Ishikawa (cell line): Measurements from ENCODE around the gene NANOS3.

Source experiments
- CEBPB ChIP-seq: IDR thresholded peaks from 2 replicates; pipeline ENCODE4 v1.6.1; 2012
- CREB1 ChIP-seq: IDR thresholded peaks from 2 replicates; pipeline ENCODE4 v1.6.1; 2012; ENCODE audit warnings: low read depth
- EGR1 ChIP-seq: IDR thresholded peaks from 2 replicates; pipeline ENCODE4 v1.6.1; 2012
- EP300 ChIP-seq: IDR thresholded peaks from 2 replicates; pipeline ENCODE4 v1.6.1; 2012; ENCODE audit warnings: borderline replicate concordance
- FOXM1 ChIP-seq: IDR thresholded peaks from 2 replicates; pipeline ENCODE4 v1.6.1; 2012; ENCODE audit warnings: low read depth, borderline replicate concordance
- MAX ChIP-seq: IDR thresholded peaks from 2 replicates; pipeline ENCODE4 v1.6.1; 2012
- NFIC ChIP-seq: IDR thresholded peaks from 2 replicates; pipeline ENCODE4 v1.6.1; 2012
- RAD21 ChIP-seq: IDR thresholded peaks from 2 replicates; pipeline ENCODE4 v1.6.1; 2012; ENCODE audit warnings: low read depth
- REST ChIP-seq: IDR thresholded peaks from 2 replicates; pipeline ENCODE4 v1.6.1; 2012; ENCODE audit warnings: low read depth, mild to moderate bottlenecking
- TAF1 ChIP-seq: IDR thresholded peaks from 2 replicates; pipeline ENCODE4 v1.6.1; 2012; ENCODE audit warnings: low read depth, mild to moderate bottlenecking
- TCF12 ChIP-seq: IDR thresholded peaks from 2 replicates; pipeline ENCODE4 v1.6.1; 2012; ENCODE audit warnings: low read depth
- TEAD4 ChIP-seq: IDR thresholded peaks from 2 replicates; pipeline ENCODE4 v1.6.1; 2012
- USF1 ChIP-seq: IDR thresholded peaks from 2 replicates; pipeline ENCODE4 v1.6.1; 2012
- YY1 ChIP-seq: IDR thresholded peaks from 2 replicates; pipeline ENCODE4 v1.6.1; 2012; ENCODE audit warnings: low read depth
- ZBTB7A ChIP-seq: IDR thresholded peaks from 2 replicates; pipeline ENCODE4 v1.6.1; 2012; ENCODE audit warnings: low read depth

NANOS3 gene

GRCh38 chr19:13841086-13841961 is 35.6 kb upstream of the NANOS3 start:
- 0 out of 2 replicates have a peak, but pooled peaks have one; percentile 21 for TF ChIP-seq TAF1
- TF ChIP-seq FOXM1, result no peak
- TF ChIP-seq ZBTB7A, result peak; percentile 56; the same call in 1 of the 2 replicates
- 0 out of 2 replicates have a peak, but pooled peaks have one; percentile 15 for TF ChIP-seq NFIC
- no peak for TF ChIP-seq EP300
- TF ChIP-seq MAX, result peak; percentile 72; the same call in 1 of the 2 replicates
- no peak for TF ChIP-seq EGR1

GRCh38 chr19:13841962-13842290 is 35.0 kb upstream of the NANOS3 start:
- TF ChIP-seq TCF12 (no peak), MAX (no peak), FOXM1 (no peak)

- TF ChIP-seq FOXM1 (no peak), USF1 (peak; percentile 76), TAF1 (peak; percentile 59), CEBPB (no peak)
Measured at GRCh38 chr19:13842291-13843103, 34.4 kb upstream of the NANOS3 start.

GRCh38 chr19:13843104-13843921 is 33.6 kb upstream of the NANOS3 start:
- TF ChIP-seq TAF1 (no peak), CREB1 (no peak), FOXM1 (no peak), TCF12 (peak; percentile 71), YY1 (no peak), NFIC (peak; percentile 92), EP300 (peak; percentile 51; the same call in 1 of the 2 replicates), ZBTB7A (peak; percentile 92), MAX (0 out of 2 replicates have a peak, but pooled peaks have one; percentile 24), EGR1 (no peak), RAD21 (peak; percentile 16; the same call in 1 of the 2 replicates), USF1 (peak; percentile 1; the same call in 1 of the 2 replicates), TEAD4 (peak; percentile 69)

GRCh38 chr19:13844130-13844631 is 32.8 kb upstream of the NANOS3 start:
- no peak for TF ChIP-seq TCF12

GRCh38 chr19:13846557-13847406 is 30.2 kb upstream of the NANOS3 start:
- TF ChIP-seq TEAD4 (peak; percentile 55), ZBTB7A (peak; percentile 99), CREB1 (peak; percentile 73), TCF12 (peak; percentile 90), NFIC (peak; percentile 98), MAX (peak; percentile 17), REST (no peak), YY1 (no peak), CEBPB (peak; percentile 86), EP300 (peak; percentile 71; the same call in 1 of the 2 replicates), FOXM1 (peak; percentile 7; the same call in 1 of the 2 replicates), RAD21 (no peak), EGR1 (no peak; the same call in 1 of the 2 replicates), TAF1 (no peak; the same call in 1 of the 2 replicates)
